Epithelial cell of proximal tubule (primary cell): ENCODE data around the gene TMEM150B. TPM values are rescaled to one million over a fixed set of nuclear protein-coding genes. Genes with fewer than 3 reads are reported as not detected.

ENCODE experiments used
- DNase-seq: peaks from one replicate; pipeline ENCODE4 v3.0.0-alpha.2; 2011; ENCODE audit warnings: low read depth
- H3K4me3 ChIP-seq: 2 replicates; pipeline ENCODE4 v1.5.1; 2011; ENCODE audit warnings: low read depth, mild to moderate bottlenecking, low read length
- total RNA-seq: library from RNA; depleted of rRNA; stranded (reverse); fragments of >200 nt; gene quantifications from 2 replicates; pipeline ENCODE4 v1.2.3, GENCODE V29; 2015
- TF ChIP-seq, protein P1 (sequence below): conservative IDR thresholded peaks from 2 replicates; pipeline ENCODE4 v1.5.1; 2012; ENCODE audit warnings: low read depth, mild to moderate bottlenecking, low read length

The TMEM150B gene
- total RNA-seq, 1 donor from 2014 or later: not detected

DNA sequence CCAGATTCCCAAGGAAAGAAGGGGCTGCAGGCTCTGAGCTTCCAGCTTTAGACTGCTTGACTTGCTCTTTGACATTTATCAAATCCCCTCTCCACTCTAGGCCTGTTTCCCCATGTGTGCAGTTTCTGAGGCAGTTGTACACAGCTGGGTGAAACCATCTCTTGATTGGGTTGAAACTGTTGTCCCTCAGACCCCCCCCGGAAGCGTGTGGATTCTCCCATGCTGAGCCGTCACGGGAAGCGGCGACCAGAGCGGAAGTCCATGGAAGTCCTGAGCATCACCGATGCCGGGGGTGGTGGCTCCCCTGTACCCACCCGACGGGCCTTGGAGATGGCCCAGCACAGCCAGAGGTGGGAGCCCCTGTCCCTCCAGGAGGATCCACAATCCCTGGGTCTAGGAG is 21.7 kb downstream of the TMEM150B start:
- DNase-seq: no peak
- no peak overlapping the region for H3K4me3 ChIP-seq
- TF ChIP-seq, protein P1, sequence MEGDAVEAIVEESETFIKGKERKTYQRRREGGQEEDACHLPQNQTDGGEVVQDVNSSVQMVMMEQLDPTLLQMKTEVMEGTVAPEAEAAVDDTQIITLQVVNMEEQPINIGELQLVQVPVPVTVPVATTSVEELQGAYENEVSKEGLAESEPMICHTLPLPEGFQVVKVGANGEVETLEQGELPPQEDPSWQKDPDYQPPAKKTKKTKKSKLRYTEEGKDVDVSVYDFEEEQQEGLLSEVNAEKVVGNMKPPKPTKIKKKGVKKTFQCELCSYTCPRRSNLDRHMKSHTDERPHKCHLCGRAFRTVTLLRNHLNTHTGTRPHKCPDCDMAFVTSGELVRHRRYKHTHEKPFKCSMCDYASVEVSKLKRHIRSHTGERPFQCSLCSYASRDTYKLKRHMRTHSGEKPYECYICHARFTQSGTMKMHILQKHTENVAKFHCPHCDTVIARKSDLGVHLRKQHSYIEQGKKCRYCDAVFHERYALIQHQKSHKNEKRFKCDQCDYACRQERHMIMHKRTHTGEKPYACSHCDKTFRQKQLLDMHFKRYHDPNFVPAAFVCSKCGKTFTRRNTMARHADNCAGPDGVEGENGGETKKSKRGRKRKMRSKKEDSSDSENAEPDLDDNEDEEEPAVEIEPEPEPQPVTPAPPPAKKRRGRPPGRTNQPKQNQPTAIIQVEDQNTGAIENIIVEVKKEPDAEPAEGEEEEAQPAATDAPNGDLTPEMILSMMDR: no peak

DNA sequence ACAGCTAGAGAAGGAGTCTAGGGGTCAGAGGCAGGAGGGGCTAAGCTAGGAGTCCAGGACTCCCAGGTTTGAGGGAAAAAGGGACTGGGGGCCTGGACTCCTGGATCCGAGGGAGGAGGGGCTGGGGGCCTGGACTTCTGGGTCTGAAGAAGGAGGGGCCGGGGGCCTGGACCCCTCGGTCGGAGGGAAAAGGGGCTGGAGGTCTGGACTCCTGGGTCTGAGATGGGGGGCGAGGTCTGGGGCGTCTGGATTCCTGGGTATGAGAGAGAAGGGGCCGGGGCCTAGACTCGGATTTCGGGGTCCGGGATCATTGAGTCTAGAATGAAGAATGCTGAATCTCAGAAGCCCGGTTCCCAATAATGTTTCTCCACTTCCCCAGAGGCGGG is 22.8 kb downstream of the TMEM150B start:
- TF ChIP-seq, protein P1: no peak
- H3K4me3 ChIP-seq: peak overlapping the region; percentile 64
- DNase-seq: no peak

GRCh38 chr19:55301459-55302317 is 23.5 kb downstream of the TMEM150B start:
- peak overlapping the region; percentile 64 for H3K4me3 ChIP-seq
- TF ChIP-seq, protein P1: peak; percentile 77
- no peak for DNase-seq

- TF ChIP-seq, protein P1: no peak
- DNase-seq: no peak
- no peak overlapping the region for H3K4me3 ChIP-seq
These were observed 24.2 kb downstream of the TMEM150B start for GRCh38 chr19:55300886-55301458.

GRCh38 chr19:55299991-55300390 is 25.1 kb downstream of the TMEM150B start:
- DNase-seq: no peak
- no peak overlapping the region for H3K4me3 ChIP-seq
- TF ChIP-seq, protein P1: no peak

GRCh38 chr19:55297267-55297666 is 27.9 kb downstream of the TMEM150B start:
- TF ChIP-seq, protein P1: no peak
- H3K4me3 ChIP-seq: no peak overlapping the region
- DNase-seq: no peak
